Trophoblast cell (in vitro differentiated cells and primary cell): ENCODE data around the gene KRT75.

ENCODE experiments used
- DNase-seq, 2 donors: peaks; one replicate each; pipeline ENCODE4 v3.0.0-alpha.2; 2016
- H2AFZ ChIP-seq: 2 replicates; pipeline ENCODE4 v1.6.1; 2013; ENCODE audit warnings: low read length, moderate library complexity, mild to moderate bottlenecking; ENCODE audit not compliant: insufficient read depth, poor library complexity
- H2AK5ac ChIP-seq: 2 replicates; pipeline ENCODE4 v1.6.1; 2013; ENCODE audit warnings: mild to moderate bottlenecking, low read length
- H2BK120ac ChIP-seq: 2 replicates; pipeline ENCODE4 v1.6.1; 2013; ENCODE audit warnings: low read length, mild to moderate bottlenecking, moderate library complexity; ENCODE audit not compliant: insufficient read depth, poor library complexity
- H2BK12ac ChIP-seq: 2 replicates; pipeline ENCODE4 v1.6.1; 2013; ENCODE audit warnings: mild to moderate bottlenecking, low read length, moderate library complexity
- H2BK5ac ChIP-seq: 2 replicates; pipeline ENCODE4 v1.6.1; 2013; ENCODE audit warnings: low read length, low read depth, moderate library complexity, mild to moderate bottlenecking; ENCODE audit not compliant: poor library complexity
- H3K14ac ChIP-seq: 2 replicates; pipeline ENCODE4 v1.6.1; 2013; ENCODE audit warnings: mild to moderate bottlenecking, low read length
- H3K18ac ChIP-seq: 2 replicates; pipeline ENCODE4 v1.6.1; 2013; ENCODE audit warnings: mild to moderate bottlenecking, low read length
- H3K23ac ChIP-seq: 2 replicates; pipeline ENCODE4 v1.6.1; 2013; ENCODE audit warnings: low read length
- H3K27ac ChIP-seq: 2 replicates; pipeline ENCODE4 v1.5.1; 2013; ENCODE audit warnings: low read depth, mild to moderate bottlenecking, inconsistent platforms, low read length, moderate library complexity
- H3K27me3 ChIP-seq: 2 replicates; pipeline ENCODE4 v1.6.1; 2013; ENCODE audit warnings: inconsistent platforms, mild to moderate bottlenecking, low read length, moderate library complexity; ENCODE audit not compliant: insufficient read depth
- H3K36me3 ChIP-seq, 2 experiments: 1 replicate in 1 of 2; 2 replicates in 1 of 2; pipeline ENCODE4 v1.6.1; 2013; ENCODE audit warnings: low read length in 2 of 2, mild to moderate bottlenecking in 2 of 2, moderate library complexity in 1 of 2; ENCODE audit not compliant: insufficient read depth in 2 of 2, control insufficient read depth in 1 of 2
- H3K4ac ChIP-seq: 2 replicates; pipeline ENCODE4 v1.6.1; 2013; ENCODE audit warnings: low read depth, mild to moderate bottlenecking, low read length, moderate library complexity
- H3K4me1 ChIP-seq, 2 experiments: 1 replicate in 1 of 2; 2 replicates in 1 of 2; pipeline ENCODE4 v1.6.1; 2013; ENCODE audit warnings: low read length in 2 of 2, mild to moderate bottlenecking in 2 of 2, moderate library complexity in 1 of 2; ENCODE audit not compliant: insufficient read depth in 2 of 2, control insufficient read depth in 1 of 2
- H3K4me2 ChIP-seq: 2 replicates; pipeline ENCODE4 v1.6.1; 2013; ENCODE audit warnings: inconsistent platforms, mild to moderate bottlenecking, low read length, moderate library complexity
- H3K4me3 ChIP-seq: 2 replicates; pipeline ENCODE4 v1.5.1; 2013; ENCODE audit warnings: mild to moderate bottlenecking, low read depth, low read length, inconsistent platforms
- H3K79me1 ChIP-seq: one replicate; pipeline ENCODE4 v1.6.1; 2013; ENCODE audit warnings: low read length
- H3K79me2 ChIP-seq: 2 replicates; pipeline ENCODE4 v1.6.1; 2013; ENCODE audit warnings: low read length, mild to moderate bottlenecking; ENCODE audit not compliant: control insufficient read depth, insufficient read depth, poor library complexity
- H3K9ac ChIP-seq: 2 replicates; pipeline ENCODE4 v1.6.1; 2013; ENCODE audit warnings: mild to moderate bottlenecking, low read length
- H3K9me3 ChIP-seq: 2 replicates; pipeline ENCODE4 v1.6.1; 2013; ENCODE audit warnings: low read depth, mild to moderate bottlenecking, control low read depth, inconsistent platforms, low read length; ENCODE audit not compliant: insufficient read depth
- H4K12ac ChIP-seq: 2 replicates; pipeline ENCODE4 v1.6.1; 2013; ENCODE audit warnings: low read depth, mild to moderate bottlenecking, low read length, moderate library complexity
- H4K8ac ChIP-seq: 2 replicates; pipeline ENCODE4 v1.6.1; 2013; ENCODE audit warnings: low read depth, mild to moderate bottlenecking, low read length, moderate library complexity
- H4K91ac ChIP-seq: one replicate; pipeline ENCODE4 v1.6.1; 2013; ENCODE audit warnings: low read depth, mild to moderate bottlenecking, low read length, moderate library complexity
- WGBS: extraction: QIAGEN DNeasy Blood & Tissue Kit; methylation state at CpG from one replicate; pipeline ENCODE4 v1.1.7; 2013; ENCODE audit warnings: missing lambda C conversion rate; ENCODE audit not compliant: insufficient read length, insufficient coverage; ENCODE audit errors: extremely low coverage; 5-methylcytosine and 5-hydroxymethylcytosine counted together

Gene KRT75

DNA sequence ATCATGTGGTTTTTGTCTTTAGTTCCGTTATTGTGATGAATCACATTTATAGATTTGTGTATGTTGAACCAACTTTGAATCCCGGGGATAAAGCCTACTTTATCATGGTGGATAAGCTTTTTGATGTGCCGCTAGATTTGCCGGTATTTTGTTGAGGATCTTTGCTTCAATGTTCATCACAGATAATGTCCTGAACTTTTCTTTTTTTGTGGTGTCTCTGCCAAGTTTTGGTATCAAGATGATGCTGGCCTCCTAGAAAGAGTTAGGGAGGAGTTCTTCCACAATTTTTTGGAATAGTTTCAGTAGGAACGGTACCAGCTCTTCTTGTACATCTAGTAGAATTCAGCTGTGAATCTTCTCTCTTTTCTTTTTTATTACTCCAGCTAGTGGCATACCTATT is 24.7 kb upstream of the KRT75 start:
- no peak overlapping the region for H3K4me2 ChIP-seq
- no peak overlapping the region for H3K18ac ChIP-seq
- H2AK5ac ChIP-seq, result no peak overlapping the region
- no peak for DNase-seq
- no peaks in the 10 kb centered on the region for H3K9me3 ChIP-seq
- no peaks in the 10 kb centered on the region for H3K27me3 ChIP-seq
- H4K12ac ChIP-seq, result no peak overlapping the region
- H3K14ac ChIP-seq, result no peak overlapping the region
- H4K8ac ChIP-seq, result no peak overlapping the region
- no CpG with 5 or more reads among the region's 5 CpGs for WGBS
- H3K4me3 ChIP-seq, result no peak overlapping the region
- no peak overlapping the region for H2AFZ ChIP-seq
- no peak overlapping the region for H2BK12ac ChIP-seq
- H3K27ac ChIP-seq, result no peak overlapping the region
- no peaks in the 10 kb centered on the region for H3K4me1 ChIP-seq
- H3K4ac ChIP-seq, result no peak overlapping the region
- H3K79me2 ChIP-seq, result no peaks in the 10 kb centered on the region
- no peak overlapping the region for H3K23ac ChIP-seq
- no peak overlapping the region for H2BK5ac ChIP-seq
- H2BK120ac ChIP-seq, result no peak overlapping the region
- no peak overlapping the region for H3K9ac ChIP-seq
- H3K79me1 ChIP-seq, result no peaks in the 10 kb centered on the region
- H4K91ac ChIP-seq, result no peak overlapping the region
- H3K36me3 ChIP-seq, result no peaks in the 10 kb centered on the region

- H4K91ac ChIP-seq, result no peak overlapping the region
- no peaks in the 10 kb centered on the region for H3K36me3 ChIP-seq
- H3K9me3 ChIP-seq, result no peaks in the 10 kb centered on the region
- no peak overlapping the region for H3K23ac ChIP-seq
- no peak overlapping the region for H3K4me2 ChIP-seq
- H3K4ac ChIP-seq, result no peak overlapping the region
- H3K18ac ChIP-seq, result no peak overlapping the region
- H3K27me3 ChIP-seq, result no peaks in the 10 kb centered on the region
- H2AFZ ChIP-seq, result no peak overlapping the region
- no peak for DNase-seq
- no peak overlapping the region for H4K12ac ChIP-seq
- no peak overlapping the region for H4K8ac ChIP-seq
- H3K4me3 ChIP-seq, result no peak overlapping the region
- H3K14ac ChIP-seq, result no peak overlapping the region
- no peaks in the 10 kb centered on the region for H3K79me1 ChIP-seq
- H2AK5ac ChIP-seq, result no peak overlapping the region
- no peak overlapping the region for H2BK5ac ChIP-seq
- no peak overlapping the region for H3K27ac ChIP-seq
- H3K9ac ChIP-seq, result no peak overlapping the region
- no peaks in the 10 kb centered on the region for H3K79me2 ChIP-seq
- no peaks in the 10 kb centered on the region for H3K4me1 ChIP-seq
- WGBS, result no CpG with 5 or more reads among the region's 1 CpG
- H2BK12ac ChIP-seq, result no peak overlapping the region
- no peak overlapping the region for H2BK120ac ChIP-seq
Observed at GRCh38 chr12:52455821-52456220, 21.6 kb upstream of the KRT75 start.

DNA sequence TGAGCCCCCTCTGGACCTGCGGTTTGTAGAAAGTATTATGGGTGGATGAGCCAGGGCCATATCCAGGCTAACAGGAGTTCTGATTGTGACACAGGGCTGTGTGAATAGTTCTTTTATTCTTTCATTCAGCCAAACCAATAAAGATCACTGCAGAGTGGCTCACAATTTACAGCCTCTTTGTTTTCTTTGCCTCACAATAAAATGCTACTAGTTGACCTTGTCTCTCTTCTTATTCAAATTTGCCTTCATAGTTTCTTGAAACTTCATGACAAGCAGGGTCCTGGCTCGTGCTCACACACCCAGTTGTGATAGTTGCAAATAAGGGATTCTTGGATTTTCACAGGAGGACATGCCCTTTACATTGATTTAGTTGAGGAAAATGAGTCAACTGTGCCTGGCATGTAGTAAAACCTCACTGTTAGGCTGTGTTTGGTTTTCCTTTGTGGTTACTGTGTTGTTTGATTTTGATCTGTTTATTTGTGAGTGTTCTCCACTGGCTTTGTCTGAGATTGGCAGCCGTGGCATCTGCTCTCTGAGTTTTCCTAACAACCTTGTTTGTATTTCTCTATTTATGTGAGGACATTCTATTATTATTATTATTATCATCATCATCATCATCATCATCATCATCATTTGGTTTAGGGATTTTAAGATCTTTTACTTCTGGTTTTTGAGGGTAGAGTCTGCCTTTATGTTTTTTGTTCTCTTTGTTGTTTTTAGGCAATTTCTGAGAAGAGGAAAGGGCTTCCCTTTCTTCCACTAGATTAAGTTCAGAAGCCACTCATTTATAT is 20.4 kb upstream of the KRT75 start:
- H3K4ac ChIP-seq, result no peak overlapping the region
- H3K36me3 ChIP-seq, result no peaks in the 10 kb centered on the region
- no peaks in the 10 kb centered on the region for H3K79me1 ChIP-seq
- H3K27me3 ChIP-seq, result no peaks in the 10 kb centered on the region
- H2AFZ ChIP-seq, result no peak overlapping the region
- no peak overlapping the region for H3K18ac ChIP-seq
- DNase-seq, result no peak
- H2BK12ac ChIP-seq, result no peak overlapping the region
- no peaks in the 10 kb centered on the region for H3K9me3 ChIP-seq
- no peak overlapping the region for H3K14ac ChIP-seq
- WGBS, result no CpG with 5 or more reads among the region's 3 CpGs
- no peak overlapping the region for H3K4me3 ChIP-seq
- H3K23ac ChIP-seq, result no peak overlapping the region
- H4K12ac ChIP-seq, result no peak overlapping the region
- no peak overlapping the region for H3K27ac ChIP-seq
- H2BK120ac ChIP-seq, result no peak overlapping the region
- H2BK5ac ChIP-seq, result no peak overlapping the region
- no peak overlapping the region for H4K91ac ChIP-seq
- no peaks in the 10 kb centered on the region for H3K79me2 ChIP-seq
- no peaks in the 10 kb centered on the region for H3K4me1 ChIP-seq
- H4K8ac ChIP-seq, result no peak overlapping the region
- H3K9ac ChIP-seq, result no peak overlapping the region
- no peak overlapping the region for H2AK5ac ChIP-seq
- no peak overlapping the region for H3K4me2 ChIP-seq

DNA sequence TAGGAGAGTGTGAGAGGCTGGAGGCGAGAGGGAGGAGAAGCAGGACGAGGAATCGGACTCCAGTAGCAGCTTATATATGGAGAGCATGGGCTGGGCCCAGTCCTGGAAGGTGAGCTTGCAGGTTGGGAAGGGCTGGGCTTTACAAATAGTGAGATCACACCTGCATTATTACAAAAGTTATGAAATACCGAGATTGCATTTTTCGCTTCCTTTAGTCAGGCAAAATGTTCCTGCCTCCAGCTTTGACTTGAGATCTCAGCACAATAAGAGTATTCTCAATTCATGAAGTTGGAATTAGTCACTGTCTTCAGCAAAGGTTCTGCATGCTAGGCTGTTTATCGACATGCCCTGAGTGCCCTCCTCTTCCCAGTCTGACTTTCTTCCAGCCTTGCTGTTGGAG is 17.9 kb upstream of the KRT75 start, which contains the start of gene KRT6B:
Gene KRT6B (minus strand): TSS at position 46 of the 400 bp plus-strand sequence. CDS start 68 bp downstream, outside the sequence.
- H3K18ac ChIP-seq, result no peak within 1 kb of the TSS
- H2BK5ac ChIP-seq, result no peak within 1 kb of the TSS
- H2AFZ ChIP-seq, result no peak within 1 kb of the TSS
- H3K4me3 ChIP-seq, result no peak within 1 kb of the TSS
- H3K4me1 ChIP-seq, result no peaks in the 10 kb centered on the region
- no peak within 1 kb of the TSS for H3K14ac ChIP-seq
- no peak within 1 kb of the TSS for H4K8ac ChIP-seq
- H2AK5ac ChIP-seq, result no peak within 1 kb of the TSS
- no peak within 1 kb of the TSS for H3K9ac ChIP-seq
- no peak within 1 kb of the TSS for H3K27ac ChIP-seq
- H3K36me3 ChIP-seq, result no peaks in the 10 kb centered on the region
- no peaks in the 10 kb centered on the region for H3K27me3 ChIP-seq
- H3K4ac ChIP-seq, result no peak within 1 kb of the TSS
- H3K9me3 ChIP-seq, result peaks cover 2% of the 10 kb centered on the region
- no peak within 1 kb of the TSS for H3K23ac ChIP-seq
- H2BK120ac ChIP-seq, result no peak within 1 kb of the TSS
- peak in 1 of 2 donors; percentile 19 for DNase-seq
- H3K79me2 ChIP-seq, result no peaks in the 10 kb centered on the region
- H3K4me2 ChIP-seq, result no peak within 1 kb of the TSS
- WGBS, result no CpG with 5 or more reads among the region's 6 CpGs
- no peak within 1 kb of the TSS for H4K12ac ChIP-seq
- H2BK12ac ChIP-seq, result no peak within 1 kb of the TSS
- H4K91ac ChIP-seq, result no peak within 1 kb of the TSS
- no peaks in the 10 kb centered on the region for H3K79me1 ChIP-seq
